ENCODE measurements around the gene CDCP1. TPM values are rescaled to one million over a fixed set of nuclear protein-coding genes. Genes with fewer than 3 reads are reported as not detected.
"Not testable (repeated sequence)": the region's sequence is repeated elsewhere in the genome, so short reads cannot be mapped to it uniquely, and the experiment has no call there.

Gene CDCP1
- total RNA-seq, 4 donors from 2014 or later: 2.5 to 4.9 (median 4.2) TPM

- WGBS, 2 donors (ENCODE audit: low coverage in 1 of 2): 80% methylated on average over 2 of the region's 2 CpGs; no CpG with 5 or more reads in 1 of the 2 donors
- Histone ChIP-seq H3K27ac (no peak overlapping the region), H3K9me3 (no peaks in the 10 kb centered on the region), H3K27me3 (no peaks in the 10 kb centered on the region), H3K36me3 (no peaks in the 10 kb centered on the region), H3K4me1 (no peaks in the 10 kb centered on the region), H3K4me3 (no peak overlapping the region)
- ATAC-seq: no peak
- TF ChIP-seq EP300 (IDR thresholded peaks at IDR 0.05) (no peak), CTCF (IDR thresholded peaks at IDR 0.05) (no peak), POLR2AphosphoS5 (IDR thresholded peaks at IDR 0.05) (no peak), POLR2A (IDR thresholded peaks at IDR 0.05) (no peak)
Measured at GRCh38 chr3:45081506-45082141, 64.6 kb downstream of the CDCP1 start.

GRCh38 chr3:45080824-45081223, 65.4 kb downstream of the CDCP1 start:
- Histone ChIP-seq H3K4me1 (no peaks in the 10 kb centered on the region), H3K27me3 (no peaks in the 10 kb centered on the region), H3K4me3 (no peak overlapping the region), H3K9me3 (no peaks in the 10 kb centered on the region), H3K27ac (no peak overlapping the region), H3K36me3 (no peaks in the 10 kb centered on the region)
- TF ChIP-seq POLR2AphosphoS5 (IDR thresholded peaks at IDR 0.05): no peak
- TF ChIP-seq EP300 (IDR thresholded peaks at IDR 0.05): no peak
- no peak for TF ChIP-seq CTCF (IDR thresholded peaks at IDR 0.05)
- TF ChIP-seq POLR2A (IDR thresholded peaks at IDR 0.05): no peak
- ATAC-seq: no peak
- 78 to 80% methylated on average over 1 of the region's 1 CpG for WGBS, 2 donors (ENCODE audit: low coverage in 1 of 2)

GRCh38 chr3:45079715-45080114, 66.5 kb downstream of the CDCP1 start:
- no peak overlapping the region for H3K27ac ChIP-seq
- TF ChIP-seq POLR2A (IDR thresholded peaks at IDR 0.05): no peak
- TF ChIP-seq POLR2AphosphoS5 (IDR thresholded peaks at IDR 0.05): no peak
- WGBS, 2 donors (ENCODE audit: low coverage in 1 of 2): no CpG with 5 or more reads among the region's 1 CpG
- no peaks in the 10 kb centered on the region for H3K4me1 ChIP-seq
- H3K27me3 ChIP-seq: no peaks in the 10 kb centered on the region
- no peak overlapping the region for H3K4me3 ChIP-seq
- no peak for ATAC-seq
- no peaks in the 10 kb centered on the region for H3K9me3 ChIP-seq
- H3K36me3 ChIP-seq: no peaks in the 10 kb centered on the region

- Histone ChIP-seq H3K27me3 (no peaks in the 10 kb centered on the region), H3K9me3 (no peaks in the 10 kb centered on the region), H3K27ac (no peak overlapping the region), H3K36me3 (no peaks in the 10 kb centered on the region), H3K4me3 (no peak overlapping the region), H3K4me1 (no peaks in the 10 kb centered on the region)
- 67 to 78% methylated on average over 3 of the region's 8 CpGs for WGBS, 2 donors (ENCODE audit: low coverage in 1 of 2)
- no peak for ATAC-seq
- TF ChIP-seq EP300 (IDR thresholded peaks at IDR 0.05) (no peak), CTCF (IDR thresholded peaks at IDR 0.05) (no peak), POLR2A (IDR thresholded peaks at IDR 0.05) (no peak), POLR2AphosphoS5 (IDR thresholded peaks at IDR 0.05) (no peak)
Measured at GRCh38 chr3:45078910-45079522, 67.2 kb downstream of the CDCP1 start.

GRCh38 chr3:45078256-45078655, 67.9 kb downstream of the CDCP1 start:
- not testable (repeated sequence) for H3K27ac ChIP-seq, H3K9me3 ChIP-seq, ATAC-seq, H3K4me1 ChIP-seq, H3K4me3 ChIP-seq, H3K27me3 ChIP-seq, H3K36me3 ChIP-seq
- 88% methylated on average over 1 of the region's 1 CpG; no CpG with 5 or more reads in 1 of the 2 donors for WGBS, 2 donors (ENCODE audit: low coverage in 1 of 2)

Data from gastroesophageal sphincter (tissue), 4 donors.